ENCODE measurements around the gene FBXL17. TPM values are rescaled to one million over a fixed set of nuclear protein-coding genes. Genes with fewer than 3 reads are reported as not detected.

The FBXL17 gene
- total and polyA plus RNA-seq, 2 of the 13 experiments (the other 11 are each of a cell fraction or from before 2014, with no cell fraction given), result 3.0 to 7.9 TPM

GRCh38 chr5:108118813-108119514 is 262.9 kb downstream of the FBXL17 start:
- intact Hi-C loops (cut with micrococcal nuclease; ENCODE audit: unreplicated experiment), result no loop called here
- no peak overlapping the region for H3K4me2 ChIP-seq (ENCODE audit: low read depth, low read length)
- no peaks in the 10 kb centered on the region for H3K4me1 ChIP-seq (ENCODE audit: insufficient read depth, low read length)
- no peaks in the 10 kb centered on the region for H3K27me3 ChIP-seq (ENCODE audit: control insufficient read depth in 1 of 2, insufficient read depth in 2 of 2, low read length in 2 of 2)
- no peaks in the 10 kb centered on the region for H3K36me3 ChIP-seq (replicated peaks in 1 of 2; ENCODE audit: control insufficient read depth in 1 of 2, insufficient read depth in 2 of 2, low read length in 2 of 2)
- no peaks in the 10 kb centered on the region for H3K79me2 ChIP-seq (ENCODE audit: insufficient read depth, low read length)
- FAIRE-seq (no peak), ATAC-seq (no peak), DNase-seq (ENCODE audit: low spot score) (no peak)
- H3K9me3 ChIP-seq (ENCODE audit: low read length), result no peaks in the 10 kb centered on the region
- H3K4me3 ChIP-seq (replicated peaks in 1 of 3; ENCODE audit: insufficient read depth in 1 of 3, low read depth in 2 of 3, low read length in 3 of 3), result no peak overlapping the region
- ChIA-PET POLR2A (no interaction called here), CTCF (ENCODE audit: low intra/inter-chr PET ratio, low total read pairs) (no interaction called here)
- BruUV-seq (replicated peaks), result no TSS peak
- no peaks in the 10 kb centered on the region for H4K20me1 ChIP-seq (ENCODE audit: insufficient read depth, low read length)
- no peak overlapping the region for H2AFZ ChIP-seq (ENCODE audit: low read length)
- H3K27ac ChIP-seq (ENCODE audit: extremely low read length, insufficient read depth, low read length), result no peak overlapping the region
- TF ChIP-seq ZNF430 (CRISPR knock-in tag; IDR thresholded peaks at IDR 0.05) (no peak), ZNF775 (CRISPR knock-in tag; IDR thresholded peaks at IDR 0.05; ENCODE audit: borderline replicate concordance) (no peak), SMC3 (IDR thresholded peaks at IDR 0.05; ENCODE audit: low read length) (no peak), RBFOX2 (IDR thresholded peaks at IDR 0.05; ENCODE audit: low read depth, low read length) (no peak), NR0B2 (CRISPR knock-in tag; IDR thresholded peaks at IDR 0.05) (no peak), CREBL2 (CRISPR knock-in tag; IDR thresholded peaks at IDR 0.05; ENCODE audit: borderline replicate concordance) (no peak), ETS1 (CRISPR knock-in tag; IDR thresholded peaks at IDR 0.05) (no peak), RBM39 (IDR thresholded peaks at IDR 0.05; ENCODE audit: low read depth, low read length, poor library complexity, severe bottlenecking) (no peak), REL (CRISPR knock-in tag; conservative IDR thresholded peaks at IDR 0.05) (no peak), FIP1L1 (IDR thresholded peaks at IDR 0.05; ENCODE audit: borderline replicate concordance, insufficient read depth, low read depth, low read length) (no peak), DNMT1 (CRISPR knock-in tag; IDR thresholded peaks at IDR 0.05) (no peak), NRL (CRISPR knock-in tag; IDR thresholded peaks at IDR 0.05; ENCODE audit: borderline replicate concordance) (no peak), GMEB2 (CRISPR knock-in tag; IDR thresholded peaks at IDR 0.05; ENCODE audit: low read depth) (no peak)
- no peak overlapping the region for H3K9ac ChIP-seq (ENCODE audit: insufficient read depth, low read depth, low read length)
- 87% methylated on average over 2 of the region's 2 CpGs for WGBS (ENCODE audit: low lambda C conversion rate)
- in situ Hi-C loops (cut with HindIII; ENCODE audit: extremely low pct_ligation_motif_present, low pct_unique_long_range_greater_than_20kb), result no loop called here
